Right ventricle myocardium superior (tissue), 1 donor: ENCODE results near the gene NNT. TPM values are rescaled to one million over a fixed set of nuclear protein-coding genes. Genes with fewer than 3 reads are reported as not detected.

ENCODE experiments used
- ATAC-seq: fragments of 200-7000 bp; cut with Tn5 transposase; one replicate; pipeline ENCODE4 v1.9.1; 2020; ENCODE audit warnings: mild to moderate bottlenecking; ENCODE audit not compliant: poor library complexity
- DNase-seq: peaks from one replicate; pipeline ENCODE4 v3.0.0-alpha.2; 2020
- intact Hi-C: fragments of 100-400 bp; cut with DNase I; formaldehyde crosslinking; loops from one replicate; pipeline ENCODE4 v1.11.2; 2022
- total RNA-seq: library from RNA; stranded (reverse); fragmentation: NEBNext Ultra II Directional; extraction: Animal tissue kit (Norgen Biotek cat#: 25700); gene quantifications from one replicate; pipeline ENCODE4 v1.2.1, GENCODE V29; 2021
- donor health status: DM: no; HTN: yes; CAD: no; lungs with severe emphysema.

The NNT gene
- total RNA-seq, 1 donor from 2014 or later, result 573 TPM

- intact Hi-C loops, result no loop called here
- ATAC-seq (no peak), DNase-seq (no peak)
These were observed 12.6 kb downstream of the NNT start for GRCh38 chr5:43615445-43616184.

GRCh38 chr5:43616535-43616934 lies 13.6 kb downstream of the NNT start:
- ATAC-seq (peak; percentile 86), DNase-seq (no peak)
- intact Hi-C loops, result no loop called here

- intact Hi-C loops, result no loop called here
- DNase-seq, result no peak
- ATAC-seq, result no peak
These were observed 16.4 kb downstream of the NNT start for GRCh38 chr5:43619380-43619779.

GRCh38 chr5:43619911-43620310 lies 16.9 kb downstream of the NNT start:
- no peak for ATAC-seq
- intact Hi-C loops, result no loop called here
- DNase-seq, result no peak

GRCh38 chr5:43620944-43621505 lies 18.0 kb downstream of the NNT start:
- DNase-seq (no peak), ATAC-seq (no peak)
- intact Hi-C loops, result no loop called here

GRCh38 chr5:43622074-43622473 lies 19.1 kb downstream of the NNT start:
- DNase-seq (no peak), ATAC-seq (no peak)
- intact Hi-C loops, result no loop called here

- DNase-seq (no peak), ATAC-seq (peak; percentile 15)
- intact Hi-C loops, result no loop called here
These were observed 20.2 kb downstream of the NNT start for GRCh38 chr5:43623048-43623680.

- DNase-seq, result peak; percentile 44
- peak; percentile 87 for ATAC-seq
- intact Hi-C loops, result no loop called here
These were observed 24.0 kb downstream of the NNT start for GRCh38 chr5:43627028-43627427.

GRCh38 chr5:43631182-43631910 lies 28.4 kb downstream of the NNT start:
- intact Hi-C loops, result no loop called here
- DNase-seq, result peak; percentile 54
- ATAC-seq, result peak; percentile 81

GRCh38 chr5:43634621-43635020 lies 31.6 kb downstream of the NNT start:
- intact Hi-C loops, result no loop called here
- no peak for ATAC-seq
- no peak for DNase-seq

GRCh38 chr5:43635374-43635773 lies 32.4 kb downstream of the NNT start:
- no peak for ATAC-seq
- no peak for DNase-seq
- intact Hi-C loops, result no loop called here

- intact Hi-C loops, result no loop called here
- DNase-seq (no peak), ATAC-seq (no peak)
These were observed 33.1 kb downstream of the NNT start for GRCh38 chr5:43636076-43636475.

- no peak for ATAC-seq
- intact Hi-C loops, result no loop called here
These were observed 34.4 kb downstream of the NNT start for GRCh38 chr5:43637416-43637815.

GRCh38 chr5:43638107-43638506 lies 35.1 kb downstream of the NNT start:
- ATAC-seq, result no peak
- no peak for DNase-seq
- intact Hi-C loops, result no loop called here

More at GRCh38 chr5:43637416-43637815, 34.4 kb downstream of the NNT start:
- DNase-seq, result no peak

- ATAC-seq, result no peak
- intact Hi-C loops, result no loop called here
- DNase-seq, result no peak
These were observed 35.6 kb downstream of the NNT start for GRCh38 chr5:43638546-43638945.

GRCh38 chr5:43639566-43639965 lies 36.6 kb downstream of the NNT start:
- intact Hi-C loops, result no loop called here
- ATAC-seq, result peak; percentile 65
- DNase-seq, result no peak

GRCh38 chr5:43642428-43642827 lies 39.4 kb downstream of the NNT start:
- intact Hi-C loops, result no loop called here
- DNase-seq, result peak; percentile 53

GRCh38 chr5:43643327-43643726 lies 40.3 kb downstream of the NNT start:
- no peak for ATAC-seq
- no peak for DNase-seq
- intact Hi-C loops, result no loop called here

More at GRCh38 chr5:43642428-43642827, 39.4 kb downstream of the NNT start:
- no peak for ATAC-seq

GRCh38 chr5:43643750-43644149 lies 40.8 kb downstream of the NNT start:
- ATAC-seq (no peak), DNase-seq (no peak)
- intact Hi-C loops, result no loop called here
